ENCODE data around the gene GPC1.

The GPC1 gene

DNA sequence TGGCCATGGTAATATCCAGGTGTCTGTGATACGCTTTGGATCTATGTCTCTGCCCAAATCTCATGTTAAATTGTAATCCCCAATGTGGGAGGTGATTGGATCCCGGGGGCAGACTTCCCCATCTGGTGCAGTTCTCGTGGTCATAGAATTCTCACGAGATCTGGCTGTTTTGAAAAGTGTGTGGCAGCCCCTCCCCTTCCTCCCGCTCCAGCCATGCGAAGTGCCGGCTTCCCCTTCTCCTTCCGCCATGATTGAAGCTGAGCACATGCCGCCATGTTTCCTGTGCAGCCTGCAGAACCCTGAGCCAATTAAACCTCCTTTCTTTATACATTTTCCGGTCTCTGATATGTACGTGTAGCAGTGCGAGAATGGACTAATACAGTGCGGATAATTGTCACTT lies 42.5 kb downstream of the GPC1 start:
- Histone ChIP-seq H3K27ac (no peak overlapping the region), H3K36me3 (no peaks in the 10 kb centered on the region), H3K9me3 (peaks cover 4% of the 10 kb centered on the region), H3K4me1 (ENCODE audit: control insufficient read depth in 1 of 2, insufficient read depth in 1 of 2, low read depth in 1 of 2, low read length in 1 of 2) (no peaks in the 10 kb centered on the region), H3K4me3 (ENCODE audit: low read depth in 1 of 2, low read length in 1 of 2) (no peak overlapping the region), H3K27me3 (no peaks in the 10 kb centered on the region)
- TF ChIP-seq, protein P1, sequence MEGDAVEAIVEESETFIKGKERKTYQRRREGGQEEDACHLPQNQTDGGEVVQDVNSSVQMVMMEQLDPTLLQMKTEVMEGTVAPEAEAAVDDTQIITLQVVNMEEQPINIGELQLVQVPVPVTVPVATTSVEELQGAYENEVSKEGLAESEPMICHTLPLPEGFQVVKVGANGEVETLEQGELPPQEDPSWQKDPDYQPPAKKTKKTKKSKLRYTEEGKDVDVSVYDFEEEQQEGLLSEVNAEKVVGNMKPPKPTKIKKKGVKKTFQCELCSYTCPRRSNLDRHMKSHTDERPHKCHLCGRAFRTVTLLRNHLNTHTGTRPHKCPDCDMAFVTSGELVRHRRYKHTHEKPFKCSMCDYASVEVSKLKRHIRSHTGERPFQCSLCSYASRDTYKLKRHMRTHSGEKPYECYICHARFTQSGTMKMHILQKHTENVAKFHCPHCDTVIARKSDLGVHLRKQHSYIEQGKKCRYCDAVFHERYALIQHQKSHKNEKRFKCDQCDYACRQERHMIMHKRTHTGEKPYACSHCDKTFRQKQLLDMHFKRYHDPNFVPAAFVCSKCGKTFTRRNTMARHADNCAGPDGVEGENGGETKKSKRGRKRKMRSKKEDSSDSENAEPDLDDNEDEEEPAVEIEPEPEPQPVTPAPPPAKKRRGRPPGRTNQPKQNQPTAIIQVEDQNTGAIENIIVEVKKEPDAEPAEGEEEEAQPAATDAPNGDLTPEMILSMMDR (IDR thresholded peaks at IDR 0.05): no peak

DNA sequence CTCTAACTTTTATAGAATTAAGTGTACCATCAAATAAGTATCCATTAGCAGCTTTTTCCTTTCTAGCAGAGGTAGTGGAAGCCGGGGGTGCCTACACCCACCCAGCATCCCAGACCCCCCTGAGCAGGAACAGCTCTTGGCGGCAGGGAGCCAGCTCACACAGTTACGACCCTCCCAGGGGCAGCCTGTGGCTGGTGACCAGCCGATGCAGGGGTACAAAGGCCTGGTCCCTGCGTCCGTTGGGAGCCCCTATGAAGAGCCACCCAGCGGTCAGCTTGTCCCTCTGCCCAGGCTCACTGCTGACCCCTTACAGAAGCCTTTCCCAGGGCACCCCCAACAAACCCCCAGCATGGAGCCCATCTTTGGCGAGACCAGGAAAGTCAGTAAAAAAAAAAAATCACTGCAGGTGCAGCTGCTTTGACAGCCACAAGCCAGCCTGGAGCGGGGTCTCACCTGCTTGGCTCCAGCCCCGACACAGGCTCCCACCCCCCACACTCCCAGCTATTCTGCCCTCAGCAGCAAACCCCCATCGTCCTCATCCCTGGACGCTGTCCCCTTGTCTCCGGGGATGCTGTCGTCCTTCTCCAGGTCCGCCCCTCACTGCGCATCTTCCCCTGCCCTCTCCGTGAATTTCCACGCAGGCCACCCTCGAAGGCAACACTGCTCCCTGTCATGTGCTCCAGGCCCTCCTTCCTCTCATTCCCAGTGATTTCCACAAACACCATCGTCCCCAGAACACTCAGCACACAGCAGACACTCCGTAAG lies 43.1 kb downstream of the GPC1 start:
- no peak overlapping the region for H3K27ac ChIP-seq

DNA sequence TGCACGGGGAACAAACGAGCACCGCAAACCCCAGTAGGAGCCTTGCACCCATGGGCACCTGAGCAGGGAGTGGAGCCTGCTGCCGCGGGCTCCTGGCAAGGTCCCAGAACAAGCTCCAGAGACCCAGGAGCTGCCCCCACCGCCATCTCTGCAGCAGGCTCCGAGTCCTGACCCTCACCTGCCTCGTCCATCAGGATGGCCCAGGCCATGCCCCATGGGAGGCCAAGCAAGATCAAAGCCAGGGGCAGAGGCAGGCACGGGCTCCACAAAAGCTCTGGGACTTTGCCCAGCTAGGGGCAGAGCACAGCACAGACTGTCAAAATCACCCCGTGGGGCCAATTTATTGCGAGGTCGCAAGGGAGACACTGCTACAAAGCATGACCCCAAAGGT lies 43.6 kb downstream of the GPC1 start:
- H3K9me3 ChIP-seq: no peaks in the 10 kb centered on the region
- no peak overlapping the region for H3K4me3 ChIP-seq (ENCODE audit: low read depth in 1 of 2, low read length in 1 of 2)
- H3K27me3 ChIP-seq: no peaks in the 10 kb centered on the region
- H3K4me1 ChIP-seq (ENCODE audit: control insufficient read depth in 1 of 2, insufficient read depth in 1 of 2, low read depth in 1 of 2, low read length in 1 of 2): no peaks in the 10 kb centered on the region
- H3K27ac ChIP-seq: no peak overlapping the region
- H3K36me3 ChIP-seq: no peaks in the 10 kb centered on the region
- TF ChIP-seq, protein P1 (IDR thresholded peaks at IDR 0.05): no peak

More for the DNA sequence above, 43.1 kb downstream of the GPC1 start:
- Histone ChIP-seq H3K27me3 (no peaks in the 10 kb centered on the region), H3K9me3 (peaks cover 3% of the 10 kb centered on the region), H3K4me3 (ENCODE audit: low read depth in 1 of 2, low read length in 1 of 2) (no peak overlapping the region), H3K36me3 (no peaks in the 10 kb centered on the region), H3K4me1 (ENCODE audit: control insufficient read depth in 1 of 2, insufficient read depth in 1 of 2, low read depth in 1 of 2, low read length in 1 of 2) (no peaks in the 10 kb centered on the region)
- TF ChIP-seq, protein P1 (IDR thresholded peaks at IDR 0.05): no peak

DNA sequence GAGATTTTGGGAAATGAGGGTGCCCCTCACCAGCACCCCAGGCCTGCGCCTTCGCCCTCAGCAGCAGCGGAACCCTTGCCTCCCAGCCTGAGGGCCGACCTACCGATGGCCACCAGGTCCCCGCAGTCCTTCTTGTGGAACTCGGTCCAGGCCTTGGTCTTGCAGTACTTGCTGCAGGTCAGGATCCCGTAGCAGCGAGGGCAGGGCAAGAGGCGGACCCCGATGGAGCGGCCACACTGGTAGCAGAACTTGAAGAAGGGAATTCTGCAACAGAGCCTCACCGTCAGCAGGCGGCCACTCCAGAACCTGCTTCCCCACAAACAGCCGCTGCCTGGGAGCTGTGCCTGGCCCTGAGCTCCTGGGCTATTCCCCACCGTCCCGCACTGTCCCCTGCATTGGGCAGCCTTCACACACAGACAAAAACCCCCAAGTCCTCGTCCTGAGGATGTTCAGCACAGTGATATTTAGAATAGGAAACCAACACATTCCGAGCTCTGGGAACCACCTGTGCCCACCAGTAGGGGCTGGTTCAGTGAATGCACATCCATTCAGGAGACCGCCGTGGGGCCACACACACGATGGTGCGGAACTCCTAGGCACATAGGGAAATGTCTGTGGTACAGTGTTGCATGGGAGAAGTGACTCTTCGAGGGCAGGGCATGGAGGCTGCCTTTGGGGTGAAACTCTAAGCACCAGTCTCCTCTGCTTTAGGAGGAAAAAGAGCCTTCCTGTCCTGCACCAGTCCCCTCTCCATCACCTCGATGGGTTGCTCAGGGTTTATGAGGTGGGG lies 45.6 kb downstream of the GPC1 start:
- H3K27me3 ChIP-seq: no peaks in the 10 kb centered on the region
- no peaks in the 10 kb centered on the region for H3K9me3 ChIP-seq
- no peaks in the 10 kb centered on the region for H3K36me3 ChIP-seq
- no peaks in the 10 kb centered on the region for H3K4me1 ChIP-seq (ENCODE audit: control insufficient read depth in 1 of 2, insufficient read depth in 1 of 2, low read depth in 1 of 2, low read length in 1 of 2)
- TF ChIP-seq, protein P1 (IDR thresholded peaks at IDR 0.05): no peak
- H3K27ac ChIP-seq: no peak overlapping the region
- H3K4me3 ChIP-seq (ENCODE audit: low read depth in 1 of 2, low read length in 1 of 2): no peak overlapping the region

DNA sequence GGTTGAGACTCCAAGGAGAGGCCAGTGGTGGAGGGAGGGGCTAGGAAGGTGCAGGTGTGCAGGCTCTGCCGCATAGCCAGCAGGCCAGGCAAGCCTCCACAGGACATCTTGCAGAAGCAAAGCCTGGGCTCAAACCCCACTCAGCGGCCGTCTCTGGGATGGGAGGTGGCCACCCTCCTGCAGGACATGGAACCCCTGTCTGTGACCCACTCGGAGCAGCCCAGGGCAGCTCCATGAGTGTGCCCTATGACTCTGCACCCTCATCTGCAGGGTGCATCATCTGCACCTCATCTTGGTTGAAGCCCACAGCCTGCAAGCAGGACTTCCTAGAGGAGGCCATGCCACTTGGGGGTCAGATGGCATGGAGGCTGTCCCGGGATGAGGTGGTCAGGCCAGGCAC lies 46.3 kb downstream of the GPC1 start:
- Histone ChIP-seq H3K27me3 (no peaks in the 10 kb centered on the region), H3K27ac (no peak overlapping the region), H3K4me3 (ENCODE audit: low read depth in 1 of 2, low read length in 1 of 2) (no peak overlapping the region), H3K36me3 (no peaks in the 10 kb centered on the region), H3K9me3 (no peaks in the 10 kb centered on the region), H3K4me1 (ENCODE audit: control insufficient read depth in 1 of 2, insufficient read depth in 1 of 2, low read depth in 1 of 2, low read length in 1 of 2) (no peaks in the 10 kb centered on the region)
- TF ChIP-seq, protein P1 (IDR thresholded peaks at IDR 0.05): no peak
